ENCODE results near the gene MS4A18.
"Not testable (repeated sequence)": the region's sequence is repeated elsewhere in the genome, so short reads cannot be mapped to it uniquely, and the experiment has no call there.

The MS4A18 gene

GRCh38 chr11:60724420-60724819 lies at the start of gene MS4A18:
Gene MS4A18 (plus strand): TSS chr11:60724720.
- DNase-seq (ENCODE audit: low spot score) = no peak

DNA sequence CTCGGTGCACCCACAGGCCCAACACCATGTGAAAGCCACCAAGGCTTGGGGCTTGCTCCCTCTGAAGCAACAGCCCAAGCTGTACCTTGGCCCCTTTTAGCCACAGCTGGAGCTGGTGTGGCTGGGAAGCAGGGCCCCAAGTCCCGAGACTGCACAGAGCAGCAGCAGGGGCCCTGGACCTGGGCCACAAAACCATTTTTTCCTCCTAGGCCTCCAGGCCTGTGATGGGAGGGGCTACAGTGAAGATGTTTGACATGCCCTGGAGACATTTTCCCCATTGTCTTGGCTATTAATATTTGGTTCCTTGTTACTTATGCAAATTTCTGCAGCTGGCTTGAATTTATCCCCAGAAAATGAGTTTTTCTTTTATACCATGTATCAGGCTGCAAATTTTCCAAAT lies 46.3 kb upstream of the MS4A18 start:
- DNase-seq (ENCODE audit: low spot score) = not testable (repeated sequence)

GRCh38 chr11:60679879-60680278 lies 44.6 kb upstream of the MS4A18 start:
- DNase-seq (ENCODE audit: low spot score) = no peak

- no peak for DNase-seq (ENCODE audit: low spot score)
These were observed 43.9 kb upstream of the MS4A18 start for GRCh38 chr11:60680455-60681119.

GRCh38 chr11:60684541-60684848 lies 40.0 kb upstream of the MS4A18 start:
- DNase-seq (ENCODE audit: low spot score) = not testable (repeated sequence)

- DNase-seq (ENCODE audit: low spot score) = no peak
These were observed 32.9 kb upstream of the MS4A18 start for GRCh38 chr11:60691661-60692060.

GRCh38 chr11:60699284-60699691 lies 25.2 kb upstream of the MS4A18 start, which contains the start of gene MS4A8:
Gene MS4A8 (plus strand): TSS chr11:60699612. CDS start chr11:60700861, 1,249 bp downstream.
- no peak for DNase-seq (ENCODE audit: low spot score)

DNA sequence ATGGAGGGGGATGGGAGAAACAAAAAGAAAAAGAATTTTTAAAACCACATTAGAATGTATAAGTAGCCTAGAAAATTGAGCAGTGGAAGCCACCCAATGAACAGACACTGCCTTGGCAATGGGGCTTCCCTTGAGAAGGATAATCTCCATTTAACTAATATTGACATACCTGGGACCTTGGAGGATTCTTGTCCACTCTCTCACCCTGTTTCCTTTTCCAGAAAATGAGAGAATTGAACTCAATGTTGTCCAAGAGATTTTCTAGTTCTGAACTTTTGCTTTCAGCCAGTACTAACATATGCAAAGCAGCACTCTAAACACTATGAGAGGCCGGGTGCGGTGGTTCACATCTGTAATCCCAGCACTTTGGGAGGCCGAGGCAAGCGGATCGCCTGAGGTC lies 24.6 kb upstream of the MS4A18 start:
- DNase-seq (ENCODE audit: low spot score) = no peak

DNA sequence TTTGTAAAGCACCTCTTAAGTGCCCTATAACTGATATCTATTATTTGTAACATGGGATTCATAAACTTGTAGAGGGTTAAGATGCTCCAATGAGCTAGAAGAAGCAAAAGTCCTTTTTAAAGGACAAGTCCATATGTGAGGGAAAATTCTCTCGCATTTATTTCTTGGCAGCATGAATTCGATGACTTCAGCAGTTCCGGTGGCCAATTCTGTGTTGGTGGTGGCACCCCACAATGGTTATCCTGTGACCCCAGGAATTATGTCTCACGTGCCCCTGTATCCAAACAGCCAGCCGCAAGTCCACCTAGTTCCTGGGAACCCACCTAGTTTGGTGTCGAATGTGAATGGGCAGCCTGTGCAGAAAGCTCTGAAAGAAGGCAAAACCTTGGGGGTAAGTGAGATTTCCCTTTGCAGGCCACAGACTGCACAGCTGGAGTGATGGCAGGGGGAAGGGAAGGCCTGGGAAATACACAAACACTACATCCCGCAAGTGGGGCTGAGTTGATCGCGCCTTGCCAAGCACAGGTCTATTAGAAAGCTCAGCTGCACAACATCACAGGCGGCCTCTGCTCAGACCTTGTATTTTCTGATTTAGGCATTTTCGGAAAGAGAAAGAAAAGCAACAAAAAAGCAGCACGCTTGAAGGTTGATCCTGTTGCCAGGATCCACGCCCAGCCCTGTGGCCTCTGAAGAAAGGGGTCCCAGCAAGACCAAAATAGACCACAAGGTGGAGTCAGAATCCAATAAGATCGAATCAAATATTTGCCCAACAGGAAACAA lies 23.6 kb upstream of the MS4A18 start:
- DNase-seq (ENCODE audit: low spot score) = no peak

DNA sequence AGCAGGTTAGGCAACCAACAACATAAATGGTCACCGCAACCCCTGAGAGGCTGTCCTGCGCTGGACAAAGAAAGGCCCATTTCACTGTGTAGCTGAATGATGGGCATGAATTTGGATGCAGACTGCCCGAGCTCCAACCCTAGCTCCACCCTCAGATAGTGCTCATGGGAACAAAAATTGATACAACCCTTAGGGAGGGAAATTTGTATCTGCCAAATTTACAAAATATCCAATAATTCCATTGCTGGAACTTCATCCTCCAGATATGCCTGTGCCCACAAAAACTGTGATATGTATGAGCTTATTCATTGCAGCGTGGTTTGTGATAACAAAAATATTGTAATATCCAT lies 23.1 kb upstream of the MS4A18 start:
- DNase-seq (ENCODE audit: low spot score) = no peak

GRCh38 chr11:60703374-60703773 lies 21.1 kb upstream of the MS4A18 start:
- DNase-seq (ENCODE audit: low spot score) = no peak

DNA sequence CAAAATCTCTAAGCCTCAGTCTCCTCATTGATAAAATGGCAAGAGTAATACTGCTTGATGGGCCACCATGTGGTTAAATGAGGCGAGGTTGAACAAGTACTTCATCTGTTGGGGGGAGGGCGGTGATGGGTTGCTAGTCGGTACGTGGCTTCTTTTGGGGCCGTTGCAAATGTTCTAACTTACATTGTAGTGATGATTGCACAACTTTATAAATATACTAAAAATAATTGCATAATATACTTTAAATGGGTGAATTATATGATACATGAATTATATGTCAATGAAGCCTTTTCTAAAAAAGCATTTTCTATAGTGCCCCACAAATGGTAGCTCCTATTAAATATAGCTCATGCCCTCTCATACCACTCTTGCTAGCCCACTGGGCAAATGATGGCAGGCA lies 18.6 kb upstream of the MS4A18 start:
- DNase-seq (ENCODE audit: low spot score) = no peak

GRCh38 chr11:60706931-60707330 lies 17.6 kb upstream of the MS4A18 start:
- DNase-seq (ENCODE audit: low spot score) = no peak

DNA sequence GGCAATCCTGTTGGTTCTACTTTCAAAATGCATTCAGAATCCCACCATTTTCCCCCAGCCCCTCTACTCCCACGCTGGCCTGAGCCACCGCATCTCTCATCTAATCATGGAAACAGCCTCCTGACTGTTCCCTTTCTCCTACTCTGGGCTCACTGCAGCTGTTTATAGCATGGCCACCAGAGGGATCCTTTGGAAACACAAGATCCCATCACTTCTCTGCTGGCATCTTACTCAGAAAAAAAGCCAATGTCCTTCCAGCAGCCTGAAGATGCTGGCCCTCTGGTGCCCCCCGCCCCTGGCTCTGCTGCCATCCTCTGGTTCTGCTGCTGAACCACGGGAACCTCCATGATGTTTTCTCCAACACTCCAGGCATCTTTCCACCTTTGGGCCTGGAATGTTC lies 14.0 kb upstream of the MS4A18 start:
- no peak for DNase-seq (ENCODE audit: low spot score)

DNA sequence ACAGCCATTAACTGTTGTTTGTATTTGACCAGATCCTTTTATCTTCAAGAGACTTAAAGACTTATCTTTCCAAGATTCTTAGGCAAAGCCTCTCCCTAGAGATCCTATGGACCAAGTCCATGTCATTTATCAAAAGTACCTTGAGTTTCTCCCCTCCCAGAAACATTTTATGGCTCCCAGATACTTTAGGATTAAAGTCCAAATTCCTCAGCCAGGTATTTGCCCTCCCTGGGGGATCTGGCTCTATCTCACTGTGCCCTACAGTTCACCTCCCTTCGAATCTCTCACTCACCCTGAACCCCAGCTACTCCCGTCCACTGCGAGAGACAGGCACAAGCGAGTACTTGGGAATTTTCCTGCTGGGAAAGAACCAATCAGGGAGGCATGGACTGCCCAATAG lies 13.2 kb upstream of the MS4A18 start:
- DNase-seq (ENCODE audit: low spot score) = no peak

- not testable (repeated sequence) for DNase-seq (ENCODE audit: low spot score)
These were observed 11.1 kb upstream of the MS4A18 start for GRCh38 chr11:60713423-60713822.

GRCh38 chr11:60717956-60718355 lies 6.6 kb upstream of the MS4A18 start:
- DNase-seq (ENCODE audit: low spot score) = no peak

- no peak for DNase-seq (ENCODE audit: low spot score)
These were observed 5.8 kb upstream of the MS4A18 start for GRCh38 chr11:60718524-60719316.

DNA sequence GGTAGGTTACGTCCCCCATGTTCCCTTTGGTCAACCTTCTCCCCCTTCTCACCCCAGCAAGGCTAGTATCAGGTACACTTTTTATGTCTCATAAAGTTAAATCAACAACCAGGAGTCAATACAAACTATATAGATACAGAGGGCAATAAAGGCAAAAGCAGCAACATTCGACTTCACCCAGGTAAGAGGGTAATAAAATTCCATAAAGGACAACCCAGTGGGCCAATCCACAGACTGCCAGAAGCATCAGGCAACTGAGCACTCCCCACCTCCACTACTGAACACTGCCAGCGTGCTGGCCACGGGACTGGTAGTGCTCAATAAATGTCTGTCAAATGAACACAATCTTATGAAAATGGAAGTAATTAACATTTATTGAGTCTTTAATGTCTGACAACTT lies 5.1 kb upstream of the MS4A18 start:
- no peak for DNase-seq (ENCODE audit: low spot score)

DNA sequence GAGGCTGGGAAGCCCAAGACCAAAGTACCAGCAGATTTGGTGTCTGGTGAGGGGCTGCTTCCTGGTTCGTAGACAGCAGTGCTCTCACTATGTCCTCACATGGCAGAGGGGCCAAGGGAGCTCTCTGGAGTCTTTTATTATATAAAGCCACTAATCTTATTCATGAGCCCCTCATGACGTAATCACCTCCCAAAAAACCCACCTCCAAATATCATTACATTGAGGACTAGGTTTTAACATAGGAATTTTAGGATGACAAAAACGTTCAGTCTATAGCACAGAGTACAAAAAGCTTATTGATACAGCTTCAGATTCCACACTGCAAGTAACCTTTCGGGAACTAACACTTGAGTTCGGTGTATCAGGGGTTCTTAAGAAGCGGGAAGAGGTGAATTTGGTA lies 4.1 kb upstream of the MS4A18 start:
- DNase-seq (ENCODE audit: low spot score) = no peak

DNA sequence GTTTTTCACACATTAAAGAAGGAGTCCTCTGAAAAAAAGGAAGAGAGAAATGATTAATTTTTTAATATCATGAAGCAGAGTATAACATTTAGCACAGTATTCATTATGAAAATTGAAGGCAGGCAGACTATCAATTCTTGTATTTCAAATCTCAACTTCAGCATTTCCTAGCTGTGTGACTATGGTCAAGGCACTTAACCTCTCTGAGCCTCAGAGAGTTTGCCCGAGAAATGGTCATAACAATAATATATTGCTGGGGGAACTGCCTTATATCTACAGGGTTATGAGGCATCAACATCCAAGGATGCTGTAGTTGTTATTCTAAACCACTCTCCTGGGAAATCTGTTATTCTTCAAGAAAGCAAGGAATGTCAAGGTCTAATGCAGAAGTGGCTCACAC lies 1.1 kb downstream of the MS4A18 start:
- DNase-seq (ENCODE audit: low spot score) = no peak

- DNase-seq (ENCODE audit: low spot score) = no peak
These were observed 7.1 kb downstream of the MS4A18 start for GRCh38 chr11:60731586-60731985.

DNA sequence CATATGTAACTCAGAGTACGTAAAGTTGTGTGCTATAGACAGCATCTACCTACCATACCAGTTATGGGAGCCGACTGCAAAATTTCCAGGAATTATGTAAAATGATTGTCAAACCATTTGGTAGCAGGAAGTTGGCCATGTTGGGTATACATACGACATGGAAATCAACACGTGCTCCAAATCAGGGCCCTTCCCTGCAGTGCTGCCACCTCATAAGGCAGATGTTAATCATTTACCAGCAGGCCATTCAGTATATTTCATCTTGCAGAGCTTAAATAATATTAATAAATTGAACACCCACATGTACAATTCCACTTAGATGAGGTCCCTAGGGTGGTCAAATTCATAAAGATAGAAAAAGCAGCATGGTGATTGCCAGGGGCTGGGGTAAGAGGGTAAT lies 9.8 kb downstream of the MS4A18 start:
- no peak for DNase-seq (ENCODE audit: low spot score)
